ENCODE results near the gene SARDH. TPM values are rescaled to one million over a fixed set of nuclear protein-coding genes. Genes with fewer than 3 reads are reported as not detected.

SARDH gene
- total and polyA plus RNA-seq, 9 of the 15 experiments (the other 6 are each of a cell fraction or from before 2014, with no cell fraction given): 0.14 TPM; not detected in 8

- no peak for TF ChIP-seq ZNF589 (CRISPR knock-in tag; IDR thresholded peaks at IDR 0.05; ENCODE audit: low read depth)
- TF ChIP-seq RAD21 (CRISPR knock-in tag; conservative IDR thresholded peaks at IDR 0.05 in 1 of 2, IDR thresholded peaks at IDR 0.05 in 1 of 2): peak; percentile 23 to 57; a peak in 3 of 4 replicates
- TF ChIP-seq MYC (IDR thresholded peaks at IDR 0.05; ENCODE audit: low read depth, low read length): 0 out of 2 replicates have a peak, but pooled peaks have one; percentile 20
- TF ChIP-seq MYC (CRISPR knock-in tag; IDR thresholded peaks at IDR 0.05; ENCODE audit: borderline replicate concordance, low read depth): no peak
- peak; percentile 88 for TF ChIP-seq ZNF57 (CRISPR knock-in tag; IDR thresholded peaks at IDR 0.05)
- no peak for TF ChIP-seq NCOR1 (IDR thresholded peaks at IDR 0.05)
- TF ChIP-seq USF1 (CRISPR knock-in tag; IDR thresholded peaks at IDR 0.05): no peak
- no peak for TF ChIP-seq ZNF511 (CRISPR knock-in tag; IDR thresholded peaks at IDR 0.05)
- TF ChIP-seq TFAP4 (CRISPR knock-in tag; IDR thresholded peaks at IDR 0.05; ENCODE audit: borderline replicate concordance): peak; percentile 12; the same call in 1 of the 2 replicates
- no peak for TF ChIP-seq ZC3H11A (IDR thresholded peaks at IDR 0.05; ENCODE audit: low read depth, low read length)
- no peak for TF ChIP-seq MCM3 (IDR thresholded peaks at IDR 0.05)
- peak; percentile 50; the same call in 1 of the 2 replicates for TF ChIP-seq KLF16 (IDR thresholded peaks at IDR 0.05)
- peak; percentile 9; the same call in 1 of the 2 replicates for TF ChIP-seq REST (IDR thresholded peaks at IDR 0.05; ENCODE audit: borderline replicate concordance)
- TF ChIP-seq REST (CRISPR knock-in tag; IDR thresholded peaks at IDR 0.05; ENCODE audit: low read depth): no peak
- TF ChIP-seq CTCF (IDR thresholded peaks at IDR 0.05 in 2 of 3, conservative IDR thresholded peaks at IDR 0.05 in 1 of 3; ENCODE audit: insufficient read depth in 2 of 3, low read depth in 1 of 3, low read length in 3 of 3): peak; percentile 98 to 99 (median 98)
These were observed 4.8 kb upstream of the SARDH start (continued) for GRCh38 chr9:133742849-133743444.
